ENCODE measurements around the gene MTARC1. TPM values are rescaled to one million over a fixed set of nuclear protein-coding genes. Genes with fewer than 3 reads are reported as not detected.

MTARC1 gene
- polyA plus RNA-seq, 1 donor (not counting 4 experiments of a cell fraction or from before 2014, with no cell fraction given): 2.1 TPM

DNA sequence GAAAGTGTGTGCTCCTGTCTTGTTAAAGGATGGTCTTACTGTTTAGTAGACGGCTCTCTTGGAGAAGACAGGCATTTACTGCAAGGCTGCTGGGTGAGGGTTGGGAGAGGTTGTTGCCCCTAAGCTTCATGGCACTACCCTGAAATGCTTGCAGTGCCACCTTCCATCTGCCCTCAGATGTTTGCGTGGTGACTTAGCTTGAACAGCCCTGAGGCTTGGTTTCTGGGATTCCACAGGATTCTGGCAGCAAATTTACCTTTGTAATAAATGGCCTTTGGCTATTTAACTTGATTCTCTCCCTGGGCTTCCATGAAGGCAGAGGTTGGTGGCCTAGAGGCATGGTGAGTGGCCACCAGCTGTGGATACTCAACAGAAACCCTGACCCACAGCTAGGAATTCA is 11.6 kb downstream of the MTARC1 start:
- Histone ChIP-seq H3K4me1 (ENCODE audit: control insufficient read depth, extremely low read depth, insufficient read depth, low read length) (peaks cover 9% of the 10 kb centered on the region), H3K9me1 (ENCODE audit: control insufficient read depth, extremely low read depth, insufficient read depth, low read length) (no peaks in the 10 kb centered on the region), H3K27me3 (ENCODE audit: control insufficient read depth, extremely low read depth, insufficient read depth, low read length) (no peaks in the 10 kb centered on the region), H2AFZ (ENCODE audit: control insufficient read depth, low read length) (no peak overlapping the region), H3K36me3 (ENCODE audit: control insufficient read depth in 2 of 2, extremely low read depth in 1 of 2, insufficient read depth in 2 of 2, low read length in 2 of 2) (no peaks in the 10 kb centered on the region), H3K4me2 (ENCODE audit: control insufficient read depth, extremely low read depth, insufficient read depth, low read depth, low read length) (no peak overlapping the region), H3K27ac (ENCODE audit: control insufficient read depth, insufficient read depth, low read length) (no peak overlapping the region), H3K4me3 (ENCODE audit: control insufficient read depth in 2 of 3, extremely low read depth in 1 of 3, insufficient read depth in 2 of 3, low read depth in 1 of 3, low read length in 3 of 3) (no peak overlapping the region), H4K20me1 (ENCODE audit: control insufficient read depth, extremely low read depth, insufficient read depth, low read length) (no peaks in the 10 kb centered on the region), H3K9me3 (ENCODE audit: control insufficient read depth, low read depth, low read length) (no peaks in the 10 kb centered on the region), H3K9ac (ENCODE audit: control insufficient read depth, extremely low read depth, insufficient read depth, low read length) (no peak overlapping the region), H3K79me2 (ENCODE audit: control insufficient read depth, insufficient read depth, low read length) (no peaks in the 10 kb centered on the region)
- dilution Hi-C loops (cut with MboI; ENCODE audit: extremely low pct_ligation_motif_present, low sequenced_read_pairs): no loop called here
- FAIRE-seq (no peak), DNase-seq (ENCODE audit: low read depth, low spot score) (no peak)
- no peak for TF ChIP-seq EZH2 (IDR thresholded peaks at IDR 0.05; ENCODE audit: low read length)
- TF ChIP-seq, protein P1, sequence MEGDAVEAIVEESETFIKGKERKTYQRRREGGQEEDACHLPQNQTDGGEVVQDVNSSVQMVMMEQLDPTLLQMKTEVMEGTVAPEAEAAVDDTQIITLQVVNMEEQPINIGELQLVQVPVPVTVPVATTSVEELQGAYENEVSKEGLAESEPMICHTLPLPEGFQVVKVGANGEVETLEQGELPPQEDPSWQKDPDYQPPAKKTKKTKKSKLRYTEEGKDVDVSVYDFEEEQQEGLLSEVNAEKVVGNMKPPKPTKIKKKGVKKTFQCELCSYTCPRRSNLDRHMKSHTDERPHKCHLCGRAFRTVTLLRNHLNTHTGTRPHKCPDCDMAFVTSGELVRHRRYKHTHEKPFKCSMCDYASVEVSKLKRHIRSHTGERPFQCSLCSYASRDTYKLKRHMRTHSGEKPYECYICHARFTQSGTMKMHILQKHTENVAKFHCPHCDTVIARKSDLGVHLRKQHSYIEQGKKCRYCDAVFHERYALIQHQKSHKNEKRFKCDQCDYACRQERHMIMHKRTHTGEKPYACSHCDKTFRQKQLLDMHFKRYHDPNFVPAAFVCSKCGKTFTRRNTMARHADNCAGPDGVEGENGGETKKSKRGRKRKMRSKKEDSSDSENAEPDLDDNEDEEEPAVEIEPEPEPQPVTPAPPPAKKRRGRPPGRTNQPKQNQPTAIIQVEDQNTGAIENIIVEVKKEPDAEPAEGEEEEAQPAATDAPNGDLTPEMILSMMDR (optimal IDR thresholded peaks at IDR 0.05 in 1 of 3, IDR thresholded peaks at IDR 0.05 in 1 of 3, conservative IDR thresholded peaks at IDR 0.05 in 1 of 3; ENCODE audit: extremely low read depth in 1 of 3, insufficient read depth in 2 of 3, low read length in 3 of 3): no peak

DNA sequence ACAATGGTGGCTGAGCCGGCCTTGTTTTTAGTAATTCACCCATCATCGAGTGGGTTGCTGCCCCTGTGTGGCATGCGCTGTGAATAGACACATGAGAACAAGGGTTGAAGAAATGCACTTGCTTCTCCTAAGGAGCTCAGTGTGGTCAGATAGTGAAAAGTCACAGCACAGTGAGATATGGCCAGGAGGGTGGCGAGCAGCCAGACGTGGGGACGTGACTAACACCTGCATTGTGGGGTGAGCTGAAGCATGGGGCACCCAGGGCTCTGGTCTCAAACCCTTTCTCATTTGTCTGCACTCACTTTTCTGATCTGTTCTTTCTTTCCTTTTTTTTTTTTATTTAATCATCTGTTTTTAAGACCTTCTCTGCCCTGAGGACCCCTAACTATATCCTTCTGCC is 13.5 kb downstream of the MTARC1 start:
- H3K27me3 ChIP-seq (ENCODE audit: control insufficient read depth, extremely low read depth, insufficient read depth, low read length): no peaks in the 10 kb centered on the region
- H3K9me1 ChIP-seq (ENCODE audit: control insufficient read depth, extremely low read depth, insufficient read depth, low read length): no peaks in the 10 kb centered on the region
- H3K4me2 ChIP-seq (ENCODE audit: control insufficient read depth, extremely low read depth, insufficient read depth, low read depth, low read length): no peak overlapping the region
- no peak for TF ChIP-seq EZH2 (IDR thresholded peaks at IDR 0.05; ENCODE audit: low read length)
- TF ChIP-seq, protein P1 (optimal IDR thresholded peaks at IDR 0.05 in 1 of 3, IDR thresholded peaks at IDR 0.05 in 1 of 3, conservative IDR thresholded peaks at IDR 0.05 in 1 of 3; ENCODE audit: extremely low read depth in 1 of 3, insufficient read depth in 2 of 3, low read length in 3 of 3): no peak
- dilution Hi-C loops (cut with MboI; ENCODE audit: extremely low pct_ligation_motif_present, low sequenced_read_pairs): no loop called here
- FAIRE-seq (no peak), DNase-seq (ENCODE audit: low read depth, low spot score) (no peak)
- H2AFZ ChIP-seq (ENCODE audit: control insufficient read depth, low read length): no peak overlapping the region
- peaks cover 9% of the 10 kb centered on the region for H3K4me1 ChIP-seq (ENCODE audit: control insufficient read depth, extremely low read depth, insufficient read depth, low read length)
- H3K79me2 ChIP-seq (ENCODE audit: control insufficient read depth, insufficient read depth, low read length): no peaks in the 10 kb centered on the region
- no peak overlapping the region for H3K27ac ChIP-seq (ENCODE audit: control insufficient read depth, insufficient read depth, low read length)
- no peaks in the 10 kb centered on the region for H4K20me1 ChIP-seq (ENCODE audit: control insufficient read depth, extremely low read depth, insufficient read depth, low read length)
- no peak overlapping the region for H3K9ac ChIP-seq (ENCODE audit: control insufficient read depth, extremely low read depth, insufficient read depth, low read length)
- H3K4me3 ChIP-seq (ENCODE audit: control insufficient read depth in 2 of 3, extremely low read depth in 1 of 3, insufficient read depth in 2 of 3, low read depth in 1 of 3, low read length in 3 of 3): no peak overlapping the region
- no peaks in the 10 kb centered on the region for H3K9me3 ChIP-seq (ENCODE audit: control insufficient read depth, low read depth, low read length)
- H3K36me3 ChIP-seq (ENCODE audit: control insufficient read depth in 2 of 2, extremely low read depth in 1 of 2, insufficient read depth in 2 of 2, low read length in 2 of 2): no peaks in the 10 kb centered on the region

Measured in keratinocyte (primary cell).